ENCODE measurements around the gene ZMIZ1. TPM values are rescaled to one million over a fixed set of nuclear protein-coding genes. Genes with fewer than 3 reads are reported as not detected.

Gene ZMIZ1
- total and polyA plus RNA-seq, 2 experiments from 2014 or later, result 48.2 to 78.8 TPM

DNA sequence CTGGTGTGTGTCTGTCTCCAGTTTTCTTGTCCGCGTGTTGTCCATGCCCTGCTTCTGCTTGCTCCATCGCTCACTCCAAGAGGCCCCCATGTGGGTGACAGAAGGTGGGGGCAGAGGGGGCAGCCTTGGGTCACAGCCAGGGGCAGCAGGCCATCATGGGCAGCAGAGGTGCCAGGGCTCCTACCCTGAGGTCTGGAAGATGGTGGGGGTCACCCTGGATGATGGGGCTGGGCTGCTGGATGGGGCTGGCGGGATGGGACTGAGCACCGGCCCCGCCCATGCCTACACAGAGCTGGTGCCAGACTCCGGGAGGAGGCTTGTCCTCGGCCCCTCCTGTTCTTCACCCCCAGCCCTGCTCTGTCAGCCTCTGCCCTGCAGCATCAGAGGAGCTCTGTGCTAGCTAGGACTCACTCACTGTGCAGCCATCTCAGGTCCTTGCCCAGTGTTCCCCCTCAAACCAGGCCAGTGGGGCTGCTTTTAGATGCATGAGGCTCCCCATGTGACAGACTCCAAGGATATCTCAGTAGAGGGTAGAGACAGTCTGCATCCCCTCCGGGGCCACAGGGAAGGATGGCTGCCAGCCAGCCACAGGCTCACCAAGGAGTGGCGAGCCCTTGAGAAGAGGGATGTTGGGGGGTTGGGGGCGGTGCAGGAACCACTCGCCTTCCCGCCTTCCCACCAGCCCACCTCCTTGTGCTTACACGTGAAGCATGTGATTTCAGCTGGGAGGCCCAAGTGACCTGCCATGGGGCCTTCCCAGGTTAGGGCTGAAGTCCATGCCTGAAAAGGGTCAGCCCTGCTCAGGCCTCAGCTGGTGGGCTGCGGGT, 243.0 kb downstream of the ZMIZ1 start:
- no peaks in the 10 kb centered on the region for H3K27me3 ChIP-seq
- TF ChIP-seq, protein P1, sequence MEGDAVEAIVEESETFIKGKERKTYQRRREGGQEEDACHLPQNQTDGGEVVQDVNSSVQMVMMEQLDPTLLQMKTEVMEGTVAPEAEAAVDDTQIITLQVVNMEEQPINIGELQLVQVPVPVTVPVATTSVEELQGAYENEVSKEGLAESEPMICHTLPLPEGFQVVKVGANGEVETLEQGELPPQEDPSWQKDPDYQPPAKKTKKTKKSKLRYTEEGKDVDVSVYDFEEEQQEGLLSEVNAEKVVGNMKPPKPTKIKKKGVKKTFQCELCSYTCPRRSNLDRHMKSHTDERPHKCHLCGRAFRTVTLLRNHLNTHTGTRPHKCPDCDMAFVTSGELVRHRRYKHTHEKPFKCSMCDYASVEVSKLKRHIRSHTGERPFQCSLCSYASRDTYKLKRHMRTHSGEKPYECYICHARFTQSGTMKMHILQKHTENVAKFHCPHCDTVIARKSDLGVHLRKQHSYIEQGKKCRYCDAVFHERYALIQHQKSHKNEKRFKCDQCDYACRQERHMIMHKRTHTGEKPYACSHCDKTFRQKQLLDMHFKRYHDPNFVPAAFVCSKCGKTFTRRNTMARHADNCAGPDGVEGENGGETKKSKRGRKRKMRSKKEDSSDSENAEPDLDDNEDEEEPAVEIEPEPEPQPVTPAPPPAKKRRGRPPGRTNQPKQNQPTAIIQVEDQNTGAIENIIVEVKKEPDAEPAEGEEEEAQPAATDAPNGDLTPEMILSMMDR (IDR thresholded peaks at IDR 0.05; ENCODE audit: low read depth, low read length), result no peak
- DNase-seq (ENCODE audit: low read depth in 1 of 2, low spot score in 1 of 2), result no peak
- no peaks in the 10 kb centered on the region for H3K4me1 ChIP-seq (ENCODE audit: low read depth)
- H3K4me3 ChIP-seq, result no peak overlapping the region
- no peaks in the 10 kb centered on the region for H3K9me3 ChIP-seq (ENCODE audit: low read depth)
- peaks cover 43% of the 10 kb centered on the region for H3K36me3 ChIP-seq
- H3K27ac ChIP-seq, result peak overlapping the region; percentile 54

DNA sequence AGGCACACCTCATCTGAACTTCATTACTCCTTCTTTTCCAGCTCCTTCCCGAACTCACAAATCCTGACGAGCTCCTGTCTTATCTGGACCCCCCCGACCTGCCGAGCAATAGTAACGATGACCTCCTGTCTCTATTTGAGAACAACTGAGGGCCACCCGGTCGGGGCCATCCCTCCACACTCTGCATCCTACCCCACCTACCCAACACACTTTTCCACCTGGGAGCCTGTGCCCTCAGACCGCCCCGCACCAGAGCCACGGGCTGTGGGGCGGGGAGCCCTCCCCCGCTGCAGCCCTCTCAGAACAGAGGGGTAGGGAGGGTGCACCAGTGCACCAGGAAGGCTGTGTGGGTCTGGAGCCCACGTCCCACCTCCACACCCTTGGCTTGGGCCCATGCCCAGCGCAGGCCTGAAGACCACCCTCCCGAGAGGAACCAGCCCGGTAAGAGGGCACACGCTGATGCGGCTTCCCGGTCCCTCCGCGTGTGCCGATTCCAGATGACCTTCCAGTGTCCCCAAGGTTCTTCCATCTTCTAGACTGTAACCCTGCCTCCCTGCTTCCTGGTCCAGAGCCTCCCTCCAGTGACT, 243.9 kb downstream of the ZMIZ1 start:
- TF ChIP-seq, protein P1 (IDR thresholded peaks at IDR 0.05; ENCODE audit: low read depth, low read length), result no peak
- no peak for DNase-seq (ENCODE audit: low read depth in 1 of 2, low spot score in 1 of 2)
- H3K27me3 ChIP-seq, result no peaks in the 10 kb centered on the region
- H3K36me3 ChIP-seq, result peaks cover 34% of the 10 kb centered on the region
- no peak overlapping the region for H3K4me3 ChIP-seq
- no peaks in the 10 kb centered on the region for H3K4me1 ChIP-seq (ENCODE audit: low read depth)
- H3K27ac ChIP-seq, result peak overlapping the region; percentile 54
- no peaks in the 10 kb centered on the region for H3K9me3 ChIP-seq (ENCODE audit: low read depth)

DNA sequence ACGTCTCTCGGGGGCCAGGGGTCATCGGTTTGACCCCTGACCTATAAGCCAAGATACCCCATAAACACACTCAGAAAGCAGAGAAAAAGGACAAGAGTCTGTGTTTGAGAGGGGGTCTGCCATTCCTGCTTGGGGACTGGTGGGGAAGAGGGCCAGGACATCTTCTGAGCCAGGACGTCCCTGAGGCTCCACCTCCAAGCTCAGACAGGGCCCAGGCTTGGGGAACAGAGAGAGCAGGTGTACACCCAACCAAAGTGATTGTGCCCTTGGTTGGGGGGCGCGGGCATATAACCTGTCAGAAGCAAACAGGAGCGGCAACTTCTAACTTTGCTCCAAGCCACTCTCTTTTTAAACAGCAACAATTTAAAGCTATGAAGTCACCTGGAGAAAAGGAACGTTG, 244.6 kb downstream of the ZMIZ1 start:
- Histone ChIP-seq H3K27me3 (no peaks in the 10 kb centered on the region), H3K4me1 (ENCODE audit: low read depth) (no peaks in the 10 kb centered on the region), H3K4me3 (no peak overlapping the region), H3K27ac (peak overlapping the region; percentile 43), H3K9me3 (ENCODE audit: low read depth) (no peaks in the 10 kb centered on the region), H3K36me3 (peaks cover 28% of the 10 kb centered on the region)
- TF ChIP-seq, protein P1 (IDR thresholded peaks at IDR 0.05; ENCODE audit: low read depth, low read length), result no peak
- DNase-seq (ENCODE audit: low read depth in 1 of 2, low spot score in 1 of 2), result no peak

GRCh38 chr10:79313911-79314439, 245.2 kb downstream of the ZMIZ1 start:
- Histone ChIP-seq H3K4me1 (ENCODE audit: low read depth) (no peaks in the 10 kb centered on the region), H3K9me3 (ENCODE audit: low read depth) (no peaks in the 10 kb centered on the region), H3K27me3 (no peaks in the 10 kb centered on the region), H3K36me3 (peaks cover 22% of the 10 kb centered on the region), H3K27ac (peak overlapping the region; percentile 43), H3K4me3 (no peak overlapping the region)
- TF ChIP-seq, protein P1 (IDR thresholded peaks at IDR 0.05; ENCODE audit: low read depth, low read length), result no peak
- DNase-seq (ENCODE audit: low read depth in 1 of 2, low spot score in 1 of 2), result no peak

DNA sequence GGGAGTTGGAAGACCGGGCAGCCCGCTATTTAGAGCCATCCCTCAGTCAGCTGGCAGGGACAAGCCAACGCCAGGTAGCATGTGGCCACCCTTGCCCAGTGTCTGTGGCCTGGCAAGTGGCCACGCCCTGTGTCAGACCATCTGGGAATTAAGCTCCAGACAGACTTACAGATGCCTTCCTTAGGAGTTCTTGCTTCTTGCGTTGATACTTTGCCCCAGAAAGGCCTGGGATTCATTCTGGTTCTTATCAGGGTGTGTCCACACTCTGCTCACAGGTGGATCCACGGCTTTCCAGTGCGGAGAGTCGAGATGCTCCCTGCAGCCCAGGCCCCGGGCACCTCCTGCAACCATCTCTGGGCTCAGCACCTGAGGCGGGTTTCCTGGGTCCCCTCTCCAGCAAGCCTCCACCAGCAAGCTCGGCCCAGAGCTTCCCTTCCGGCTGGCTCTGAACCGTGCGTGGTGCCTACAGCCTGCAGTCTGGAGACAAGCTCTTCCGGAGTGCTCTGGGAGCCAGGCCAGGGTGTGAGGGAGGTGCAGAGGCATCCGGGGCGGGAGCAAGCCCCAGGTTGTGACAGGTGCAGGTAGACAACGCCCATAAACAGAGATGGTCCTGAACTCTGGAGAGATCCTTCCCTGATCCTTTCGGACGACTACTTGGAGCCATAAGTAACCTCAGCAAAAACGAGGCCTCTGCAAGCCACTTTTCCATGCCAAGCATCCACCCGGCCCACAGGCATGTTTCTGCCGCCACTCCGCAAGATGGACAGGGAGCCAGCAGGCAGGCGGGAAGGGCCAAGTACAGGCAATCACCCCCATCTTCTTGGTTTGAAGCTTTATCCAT, 246.2 kb downstream of the ZMIZ1 start:
- TF ChIP-seq, protein P1 (IDR thresholded peaks at IDR 0.05; ENCODE audit: low read depth, low read length), result no peak
- Histone ChIP-seq H3K4me1 (ENCODE audit: low read depth) (no peaks in the 10 kb centered on the region), H3K9me3 (ENCODE audit: low read depth) (no peaks in the 10 kb centered on the region), H3K36me3 (peaks cover 14% of the 10 kb centered on the region), H3K27me3 (no peaks in the 10 kb centered on the region), H3K27ac (peak overlapping the region; percentile 51), H3K4me3 (no peak overlapping the region)
- DNase-seq (ENCODE audit: low read depth in 1 of 2, low spot score in 1 of 2), result no peak

All from cardiac muscle cell (in vitro differentiated cells and primary cell).